GM18519 (cell line): ENCODE results near the gene TM2D1.
"Not testable (repeated sequence)": the region's sequence is repeated elsewhere in the genome, so short reads cannot be mapped to it uniquely, and the experiment has no call there.

Experiments used
- ATAC-seq: cut with Tn5 transposase; IDR thresholded peaks from one replicate; pipeline ENCODE4 v1.9.1; 2021; ENCODE audit warnings: mild to moderate bottlenecking, moderate library complexity; ENCODE audit not compliant: unreplicated experiment, low FRiP score

TM2D1 gene

DNA sequence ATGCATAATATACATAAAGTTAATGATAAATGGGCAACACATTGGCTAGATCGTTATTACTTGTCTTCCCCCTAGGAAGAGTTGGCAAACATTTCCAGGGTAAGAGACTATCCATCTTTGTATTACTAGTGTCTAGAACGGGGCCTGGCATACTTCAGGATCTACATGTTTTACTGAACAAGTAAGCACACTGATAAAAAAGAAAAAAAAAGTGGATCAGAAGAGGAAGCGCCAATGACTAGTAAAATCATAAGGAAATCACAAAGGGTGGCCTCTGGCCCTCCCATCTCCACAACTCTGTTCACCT lies 482 bp downstream of the TM2D1 start:
- ATAC-seq: no peak

DNA sequence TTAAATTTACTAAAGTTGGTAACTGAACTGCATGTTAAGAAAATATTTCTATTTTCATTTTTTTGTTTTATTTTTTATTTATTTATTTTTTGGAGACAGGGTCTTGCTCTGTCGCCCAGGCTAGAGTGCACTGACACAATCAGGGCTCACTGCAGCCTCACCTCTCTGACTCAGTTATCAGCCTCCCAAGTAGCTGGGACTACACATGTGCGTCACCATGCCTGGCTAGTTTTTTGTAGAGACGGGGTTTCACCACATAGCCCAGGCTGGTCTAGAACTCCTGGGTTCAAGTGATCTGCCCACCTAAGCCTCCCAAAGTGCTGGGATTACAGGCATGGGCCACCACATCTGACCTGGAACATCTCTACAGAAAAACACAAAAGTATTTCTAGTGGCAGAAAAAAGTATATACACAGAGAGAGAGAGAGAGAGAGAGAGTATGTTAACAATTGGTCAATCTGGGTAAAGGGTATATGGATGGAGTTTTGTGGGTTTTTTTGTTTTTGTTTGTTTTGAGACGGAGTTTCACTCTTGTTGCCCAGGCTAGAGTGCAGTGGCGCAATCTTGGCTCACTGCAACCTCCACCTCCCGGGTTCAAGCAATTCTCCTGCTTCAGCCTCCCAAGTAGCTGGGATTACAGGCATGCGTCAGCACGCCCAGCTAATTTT lies 5.8 kb downstream of the TM2D1 start:
- not testable (repeated sequence) for ATAC-seq

DNA sequence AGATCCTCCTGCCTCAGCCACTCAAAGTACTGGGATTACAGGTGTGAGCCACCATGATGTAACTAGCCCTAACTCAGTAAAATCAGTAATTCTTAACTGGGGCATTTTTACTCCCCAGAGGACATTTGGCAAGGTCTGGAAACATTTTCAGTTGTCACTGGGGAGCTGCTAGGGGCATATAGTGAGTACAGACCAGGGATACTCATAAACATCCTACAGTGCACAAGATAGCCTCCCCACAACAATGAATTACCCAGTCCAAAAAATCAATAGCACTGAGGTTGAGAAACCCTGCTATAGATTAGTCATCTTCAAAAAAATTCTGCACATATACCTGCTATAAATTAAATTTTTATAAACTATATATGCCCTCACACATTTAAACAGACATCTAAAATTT lies 13.0 kb downstream of the TM2D1 start:
- no peak for ATAC-seq

DNA sequence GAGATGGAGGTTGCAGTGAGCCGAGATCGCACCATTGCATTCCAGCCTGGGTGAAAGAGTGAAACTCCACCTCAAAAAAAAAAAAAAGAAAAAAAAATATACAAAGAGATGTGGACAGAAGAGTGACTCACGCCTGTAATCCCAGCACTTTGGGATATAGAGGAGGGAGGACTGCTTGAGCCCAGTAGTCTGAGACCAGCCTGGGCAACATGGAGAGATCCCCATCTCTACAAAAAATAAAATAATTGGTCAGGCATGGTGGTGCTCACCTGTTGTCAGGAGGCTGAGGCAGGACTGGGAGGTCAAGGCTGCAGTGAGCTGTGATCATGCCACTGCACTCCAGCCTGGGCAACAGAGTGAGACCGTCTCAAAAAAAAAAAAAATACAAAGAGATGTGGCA lies 13.7 kb downstream of the TM2D1 start:
- not testable (repeated sequence) for ATAC-seq

DNA sequence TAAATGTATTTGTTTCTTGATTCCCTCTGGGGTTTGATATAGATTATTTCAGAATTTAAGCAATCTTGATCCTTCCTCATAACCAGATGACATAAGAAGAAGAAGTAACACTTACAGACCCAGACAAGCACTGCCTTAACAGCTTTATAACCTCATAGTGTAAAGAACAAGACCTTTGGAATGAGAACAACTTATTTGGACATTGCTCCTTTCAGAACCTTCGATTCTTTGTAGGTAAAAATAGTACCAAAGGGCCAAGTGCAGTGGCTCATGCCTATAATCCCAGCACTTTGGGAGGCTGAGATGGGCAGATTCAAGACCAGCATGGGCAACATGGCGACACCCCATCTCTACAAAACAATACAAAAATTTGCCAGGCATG lies 15.0 kb downstream of the TM2D1 start:
- ATAC-seq: no peak

DNA sequence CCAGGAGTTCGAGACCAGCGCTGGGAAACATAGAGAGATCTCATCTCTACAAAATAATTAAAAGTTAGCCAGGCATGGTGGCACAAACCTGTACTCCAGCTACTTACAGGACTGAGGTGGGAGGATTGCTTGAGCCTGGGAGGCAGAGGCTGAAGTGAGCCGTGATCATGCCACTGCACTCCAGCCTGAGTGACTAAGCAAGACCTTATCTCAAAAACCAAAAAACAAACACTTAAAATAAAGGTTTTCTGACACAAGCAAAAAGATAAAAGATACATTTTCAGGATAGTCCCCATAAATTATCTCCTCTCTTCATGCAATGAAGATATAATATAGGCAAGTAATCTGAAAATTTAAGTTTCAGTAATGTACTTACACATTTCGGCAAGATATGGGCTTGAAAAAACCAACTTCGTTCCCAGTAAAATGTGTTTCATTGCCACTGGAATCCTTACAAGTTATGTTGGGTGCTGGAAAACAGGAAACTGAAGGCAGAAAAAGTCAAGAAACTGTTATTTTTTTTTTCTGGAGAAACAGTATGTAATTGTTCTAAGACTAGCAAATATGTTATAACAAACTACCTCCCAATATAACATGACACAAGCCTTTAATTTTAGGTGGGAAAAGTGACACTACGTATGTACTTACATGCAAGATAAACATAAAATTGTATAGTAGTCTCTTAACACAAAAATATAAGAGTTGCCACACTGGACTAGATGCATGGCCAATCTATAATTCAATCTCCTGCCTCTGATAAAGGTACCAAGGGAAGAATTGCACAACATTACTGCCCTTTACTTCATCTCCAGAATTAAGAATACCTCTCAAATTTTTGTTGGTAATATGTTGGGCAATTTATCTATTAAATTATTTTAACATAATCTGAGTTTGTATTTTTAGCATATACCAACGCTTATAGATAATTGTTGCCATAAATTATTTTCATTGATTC lies 15.7 kb downstream of the TM2D1 start:
- ATAC-seq: no peak

DNA sequence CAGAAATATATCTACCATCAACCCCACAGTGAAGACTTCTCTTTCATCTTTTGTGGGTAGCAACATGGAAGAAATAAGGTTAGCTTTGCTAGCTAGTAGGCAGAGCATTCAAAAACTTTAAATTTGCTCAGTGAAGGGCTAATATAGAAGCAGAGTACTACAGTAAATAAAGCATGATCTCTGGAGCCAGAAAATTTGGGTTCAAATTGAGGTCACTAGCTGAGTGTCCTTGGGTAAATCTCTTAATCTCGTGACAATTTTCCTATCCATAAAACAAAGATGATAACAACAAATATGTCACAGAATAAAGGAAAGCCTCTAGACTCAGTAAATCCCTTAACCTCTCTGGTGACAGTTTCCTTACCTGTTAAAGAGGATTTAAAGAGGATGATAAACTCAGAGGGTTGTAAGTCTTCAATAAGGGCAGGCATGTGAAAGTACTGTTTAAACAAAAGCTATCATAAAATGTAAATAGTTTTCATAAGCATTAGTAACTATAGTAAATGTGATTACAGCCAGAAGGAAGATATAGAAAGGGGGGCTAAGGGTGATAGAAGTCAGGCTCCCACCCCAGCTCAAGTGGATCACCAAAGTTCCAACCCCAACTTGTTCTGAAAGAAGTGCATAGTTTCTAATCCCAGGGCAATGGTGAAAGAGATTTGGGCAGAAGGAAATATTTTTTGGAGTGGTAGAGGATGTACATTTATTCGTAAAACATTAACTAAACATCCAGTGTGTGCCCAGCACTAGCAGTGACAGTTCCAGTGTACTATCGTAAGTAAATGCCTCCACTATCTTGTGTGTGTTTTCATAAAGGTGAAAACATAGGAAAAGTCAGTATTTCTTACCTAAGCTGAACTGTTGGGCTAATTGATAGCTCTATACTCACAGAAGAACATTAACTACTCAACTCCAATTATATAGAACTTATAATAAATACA lies 24.8 kb downstream of the TM2D1 start:
- no peak for ATAC-seq

DNA sequence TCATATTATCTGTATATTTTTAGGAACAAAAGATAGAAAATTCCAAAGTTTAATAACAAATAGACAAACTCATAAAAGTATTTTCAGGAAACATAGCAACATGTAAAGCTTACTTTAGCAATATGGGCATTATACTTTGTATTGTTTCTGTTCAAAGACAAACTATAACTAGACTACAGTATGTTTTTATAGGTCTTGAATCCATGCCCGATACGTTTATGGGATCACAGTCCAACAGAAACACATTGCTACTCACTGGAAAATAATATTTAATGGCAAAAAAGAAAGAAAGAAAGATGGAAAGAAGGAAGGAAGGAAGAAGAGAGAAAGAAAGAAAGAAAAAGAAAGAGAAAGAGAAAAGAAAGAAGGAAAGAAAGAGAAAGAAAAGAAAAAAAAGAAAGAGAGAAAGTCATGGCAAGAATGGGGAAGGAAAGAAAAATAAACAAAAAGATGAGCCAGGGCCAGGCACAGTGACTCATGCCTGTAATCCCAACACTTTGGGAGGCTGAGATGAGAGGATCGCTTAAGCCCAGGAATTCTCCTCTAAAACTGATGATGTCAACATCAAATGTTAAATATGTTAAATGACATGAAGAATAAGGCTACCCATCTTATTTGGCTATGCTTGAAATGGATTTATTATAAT lies 32.7 kb downstream of the TM2D1 start:
- ATAC-seq: no peak

DNA sequence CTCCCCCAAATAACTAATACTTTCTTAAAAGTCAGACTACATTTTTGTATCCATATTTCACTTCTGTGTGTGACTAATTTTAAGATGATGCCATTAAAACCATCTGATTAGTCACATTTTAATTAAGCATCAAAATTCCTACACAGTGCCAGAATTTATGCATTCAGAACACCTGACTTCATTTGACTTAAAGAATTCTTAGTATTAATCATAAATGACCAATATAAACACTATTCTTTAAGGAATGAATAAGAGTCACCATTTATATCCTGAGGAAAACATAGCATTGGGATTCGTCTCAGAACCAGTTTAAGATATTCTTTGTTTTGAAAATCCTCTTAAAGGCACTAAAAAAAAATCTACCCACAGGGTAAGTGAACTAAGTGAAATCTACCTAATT lies 37.0 kb downstream of the TM2D1 start:
- ATAC-seq: no peak

DNA sequence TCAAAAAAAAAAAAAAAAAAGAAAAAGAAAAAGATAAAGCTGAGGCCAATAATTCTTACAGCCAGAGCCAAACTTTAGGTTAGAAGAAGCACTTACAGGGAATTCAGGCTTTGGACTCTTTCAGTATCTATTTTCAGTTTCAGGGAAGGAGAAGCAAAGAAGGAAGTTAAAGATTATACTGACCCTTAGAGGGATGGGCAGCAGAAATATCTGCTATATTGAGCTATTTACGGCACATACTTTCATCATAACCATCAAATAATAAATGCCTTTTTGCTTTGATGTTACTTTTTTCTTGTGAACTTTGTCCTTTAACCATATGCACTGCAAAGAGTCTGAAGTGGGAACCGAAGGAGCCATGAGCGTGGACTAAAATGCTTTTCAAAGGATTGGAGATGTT lies 42.0 kb downstream of the TM2D1 start:
- no peak for ATAC-seq

DNA sequence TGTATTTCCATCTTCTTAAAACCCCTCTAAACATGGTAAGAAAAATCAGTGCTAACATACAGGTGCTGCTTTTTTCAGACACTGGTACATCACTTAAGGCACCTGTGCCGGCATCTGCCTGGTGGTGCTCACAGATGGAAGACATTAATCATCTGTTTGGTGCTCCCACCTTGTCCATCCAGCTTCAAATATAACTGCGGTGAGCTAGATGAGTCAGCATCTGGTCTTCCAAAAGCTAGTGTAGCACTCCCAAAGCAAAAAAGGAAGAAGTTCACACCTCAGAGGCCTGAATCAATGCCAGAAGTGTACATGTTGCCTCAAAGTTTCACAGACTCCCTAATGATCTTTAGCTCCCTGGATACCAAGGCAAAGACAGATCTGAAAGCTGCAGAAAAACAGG lies 44.4 kb downstream of the TM2D1 start:
- ATAC-seq: no peak

DNA sequence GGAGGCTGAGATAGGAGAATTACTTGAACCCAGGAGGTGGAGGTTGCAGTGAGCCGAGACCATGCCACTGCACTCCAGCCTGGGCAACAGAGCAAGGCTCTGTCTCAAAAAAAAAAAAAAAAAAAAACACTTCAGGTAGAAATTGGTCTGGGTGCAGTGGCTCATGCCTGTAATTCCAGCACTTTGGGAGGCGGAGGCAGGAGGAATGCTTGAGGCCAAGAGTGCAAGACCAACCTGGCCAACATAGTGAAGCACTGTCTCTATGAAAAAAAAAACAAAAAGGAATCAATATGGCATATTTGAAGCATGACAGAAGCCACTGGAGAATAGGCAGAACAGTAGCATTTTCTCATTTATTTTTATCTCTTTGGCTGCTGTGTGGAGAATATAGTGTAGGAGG lies 48.1 kb downstream of the TM2D1 start:
- ATAC-seq: not testable (repeated sequence)

DNA sequence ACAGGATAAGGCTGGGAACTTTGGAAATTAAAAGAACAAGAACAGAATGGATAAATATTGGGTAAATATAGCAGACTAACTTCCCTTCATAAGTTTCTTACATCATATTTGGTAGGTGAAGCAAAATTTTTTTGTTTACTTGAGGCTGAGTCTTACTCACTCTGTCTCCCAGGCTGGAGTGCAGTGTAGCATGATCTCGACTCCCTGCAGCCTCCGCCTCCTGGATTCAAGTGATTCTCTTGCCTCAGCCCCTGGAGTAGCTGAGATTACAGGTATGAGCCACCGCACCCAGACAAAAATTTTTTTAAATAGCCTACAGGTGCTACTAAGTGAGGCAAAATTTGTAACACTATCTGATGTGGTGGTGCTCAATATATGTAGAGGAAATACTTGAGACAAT lies 50.7 kb downstream of the TM2D1 start:
- no peak for ATAC-seq

DNA sequence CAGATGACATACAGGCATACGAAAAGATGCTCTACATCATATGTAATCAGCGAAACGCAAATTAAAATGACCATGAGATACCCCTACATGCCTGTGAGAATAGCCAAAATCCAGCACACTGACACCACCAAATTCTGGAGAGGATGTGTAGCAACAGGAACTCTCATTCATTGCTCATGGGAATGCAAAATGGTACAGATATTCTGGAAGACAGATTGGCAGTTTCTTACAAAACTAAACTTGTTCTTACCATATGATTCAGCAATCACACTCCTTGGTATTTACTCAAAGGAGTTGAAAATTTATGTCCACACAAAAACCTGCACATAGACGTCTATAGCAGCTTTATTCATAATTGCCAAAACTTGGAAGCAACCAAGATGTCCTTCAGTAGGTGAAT lies 52.6 kb downstream of the TM2D1 start:
- ATAC-seq: no peak

DNA sequence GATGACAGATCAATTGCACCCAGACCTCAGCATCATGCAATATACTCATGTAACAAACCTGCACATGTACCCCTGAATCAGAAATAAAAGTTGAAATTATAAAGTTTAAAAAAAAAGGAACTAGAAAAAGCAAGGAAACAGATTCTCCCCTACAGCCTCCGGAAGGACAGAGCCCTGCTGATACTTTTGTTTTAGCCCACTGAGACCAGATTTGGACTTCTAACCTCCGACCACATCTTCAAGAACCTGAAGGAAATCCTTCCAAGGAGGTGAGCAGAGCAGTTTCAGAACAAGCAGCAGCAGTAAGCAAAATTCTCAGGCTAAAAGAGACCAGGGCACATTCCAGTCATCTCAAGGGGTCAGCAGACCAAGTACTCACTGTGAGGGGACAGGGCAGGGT lies 54.5 kb downstream of the TM2D1 start:
- no peak for ATAC-seq

DNA sequence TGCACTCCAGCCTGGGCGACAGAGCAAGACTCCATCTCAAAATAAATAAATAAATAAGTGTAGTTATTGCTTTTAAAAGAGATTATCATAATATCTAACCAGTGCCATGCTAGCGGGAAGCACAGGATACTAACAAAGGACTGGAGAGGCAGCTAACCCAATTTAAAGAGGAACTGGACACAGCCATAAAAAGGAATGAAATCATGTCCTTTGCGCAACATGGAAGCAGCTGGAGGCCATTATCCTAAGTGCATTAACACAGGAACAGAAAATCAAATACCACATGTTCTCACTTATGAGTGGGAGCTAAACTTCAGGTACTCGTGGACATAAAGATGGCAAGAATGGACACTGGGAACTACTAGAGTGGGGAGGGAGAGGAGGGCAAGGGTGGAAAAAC lies 54.9 kb downstream of the TM2D1 start:
- no peak for ATAC-seq

DNA sequence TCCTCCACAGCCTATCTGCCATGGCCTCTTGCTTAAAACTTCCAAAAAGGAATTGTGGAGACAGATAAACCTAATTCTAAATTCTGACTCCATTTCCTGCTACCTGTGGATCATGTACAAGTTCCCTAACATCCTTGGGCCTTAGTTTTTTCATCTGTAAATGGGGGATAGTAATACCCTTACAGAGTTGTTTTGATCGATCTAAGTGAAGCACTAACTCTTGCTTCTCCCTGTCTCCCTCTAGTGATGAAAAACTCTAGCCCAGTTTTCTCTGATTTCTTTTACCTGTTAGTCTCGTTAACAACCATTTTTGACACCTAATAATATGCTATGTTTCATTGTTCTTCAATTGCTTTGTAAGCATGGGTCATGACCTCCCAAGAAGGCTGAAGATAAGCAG lies 65.9 kb downstream of the TM2D1 start:
- ATAC-seq: no peak

DNA sequence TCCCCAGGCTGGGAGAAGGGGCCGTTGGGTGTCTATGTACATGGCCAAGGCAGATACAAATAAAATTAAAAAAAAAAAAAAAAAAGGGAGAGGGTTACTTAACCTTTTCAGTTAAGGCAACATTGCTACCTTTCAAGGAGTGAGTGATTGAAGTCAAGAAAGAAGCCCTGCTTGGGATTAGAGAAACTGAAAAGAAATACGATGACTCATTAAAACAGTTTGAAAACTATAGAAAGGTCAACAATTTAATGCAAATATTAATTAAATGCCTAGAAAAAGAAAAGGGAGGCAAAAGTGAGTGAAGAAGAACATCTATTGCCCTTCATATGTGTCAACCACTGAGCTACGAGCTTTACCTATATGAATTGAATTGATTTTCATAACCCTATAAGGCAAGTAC lies 69.5 kb downstream of the TM2D1 start:
- ATAC-seq: no peak

DNA sequence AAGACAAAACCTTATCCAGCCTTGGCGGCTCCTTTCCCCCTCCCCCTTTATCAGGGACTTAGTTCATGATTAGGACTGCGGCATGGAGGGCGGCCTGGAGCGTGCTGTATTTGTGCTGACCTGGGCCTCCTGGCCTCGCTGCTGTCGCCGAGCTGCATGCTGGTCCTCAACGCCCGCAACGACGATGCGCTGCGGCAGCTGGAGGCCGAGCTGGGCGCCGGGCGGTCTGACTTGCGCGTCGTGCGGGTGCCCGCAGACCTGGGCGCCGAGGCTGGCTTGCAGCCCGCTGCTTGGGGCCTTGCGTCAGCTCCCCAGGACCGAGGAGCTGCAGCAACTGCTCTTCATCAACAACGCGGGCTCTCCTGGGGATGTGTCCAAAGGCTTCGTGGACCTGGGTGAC lies 70.9 kb downstream of the TM2D1 start:
- no peak for ATAC-seq

DNA sequence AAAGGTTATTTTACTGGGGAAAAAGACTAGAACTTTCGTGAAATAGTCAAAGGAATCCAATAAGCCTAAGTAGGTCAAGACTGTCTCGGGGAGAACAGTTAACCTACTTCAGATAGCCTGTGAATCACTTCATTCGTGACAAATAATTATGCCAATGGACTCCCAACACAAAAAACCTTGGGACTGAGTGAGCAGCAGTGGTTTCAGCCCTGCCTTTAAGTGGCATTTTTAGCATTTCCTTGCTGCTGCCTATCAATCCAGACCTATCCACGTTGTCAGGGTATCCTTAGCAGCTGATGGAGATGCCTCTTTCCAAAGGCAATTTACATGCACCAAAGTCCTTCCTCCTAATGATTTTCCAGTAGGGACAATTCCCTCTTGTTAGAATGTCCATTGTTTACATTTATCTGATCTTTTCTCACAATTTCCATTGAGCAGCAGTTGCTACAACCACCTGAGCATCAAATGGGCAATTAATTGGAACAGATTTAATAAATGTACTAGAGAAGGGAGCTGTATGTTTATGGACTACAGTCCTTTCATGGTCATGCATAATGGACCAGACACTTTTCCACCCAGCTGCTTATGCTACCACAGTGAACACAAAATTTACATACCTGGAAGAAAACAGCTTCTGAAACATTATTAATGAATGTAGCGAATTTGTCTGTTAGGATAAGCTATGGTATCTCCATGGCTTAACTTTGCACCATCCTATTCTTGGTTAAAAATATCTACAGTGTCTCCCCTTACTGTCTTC lies 75.8 kb downstream of the TM2D1 start:
- ATAC-seq: no peak
